Thyroid gland (tissue), 4 donors: ENCODE results near the gene SATB1.

ENCODE experiments used
- CTCF ChIP-seq, 6 experiments: fragments of 200-600 bp in 3 of 6; fragments of 450-650 bp in 3 of 6; sonication (generic) in 3 of 6; IDR thresholded peaks; one replicate each; pipeline ENCODE4 v1.5.1; 2016 to 2019; ENCODE audit warnings: antibody characterized with exemption in 6 of 6, mild to moderate bottlenecking in 2 of 6, inconsistent platforms in 1 of 6, moderate library complexity in 1 of 6
- POLR2A ChIP-seq, 2 donors: fragments of 450-650 bp; IDR thresholded peaks; one replicate each; pipeline ENCODE4 v1.6.1; 2017; ENCODE audit warnings: antibody characterized with exemption in 2 of 2, mild to moderate bottlenecking in 2 of 2, moderate library complexity in 1 of 2

GRCh38 chr3:18416332-18416731 lies 8.8 kb downstream of the SATB1 start:
- TF ChIP-seq CTCF (IDR thresholded peaks at IDR 0.05) (no peak), POLR2A (IDR thresholded peaks at IDR 0.05) (no peak)
